Measurements from ENCODE around the gene PREX1. TPM values are rescaled to one million over a fixed set of nuclear protein-coding genes. Genes with fewer than 3 reads are reported as not detected.
"Not testable (repeated sequence)": the region's sequence is repeated elsewhere in the genome, so short reads cannot be mapped to it uniquely, and the experiment has no call there.

PREX1 gene
- total RNA-seq, 1 donor from 2014 or later, result 68.2 TPM

GRCh38 chr20:48826883-48827771 is 672 bp downstream of the PREX1 start:
- peaks cover 4% of the 10 kb centered on the region for H3K27me3 Mint-ChIP-seq (ENCODE audit: insufficient read depth)
- H3K27ac Mint-ChIP-seq, result peak overlapping the region; percentile 98
- peak; percentile 19 for DNase-seq (ENCODE audit: low spot score)
- H3K9me3 Mint-ChIP-seq, result no peaks in the 10 kb centered on the region
- intact Hi-C loops (cut with micrococcal nuclease), result loop anchor here (5.0 kb wide), 1 partner anchor 220 kb away; the partner anchor contains the start of gene CSE1L
- H3K4me1 Mint-ChIP-seq (ENCODE audit: low read depth), result peaks cover 56% of the 10 kb centered on the region
- H3K4me3 Mint-ChIP-seq, result peak overlapping the region; percentile 97
- H3K36me3 Mint-ChIP-seq (ENCODE audit: low read depth), result peaks cover 4% of the 10 kb centered on the region

- Mint-ChIP-seq H3K27ac (peak overlapping the region; percentile 98), H3K4me1 (ENCODE audit: low read depth) (peaks cover 57% of the 10 kb centered on the region), H3K4me3 (peak overlapping the region; percentile 97)
- intact Hi-C loops (cut with micrococcal nuclease), result loop anchor here (5.0 kb wide), 1 partner anchor 221 kb away; the partner anchor contains the start of gene CSE1L
- H3K9me3 Mint-ChIP-seq; DNase-seq (ENCODE audit: low spot score); H3K27me3 Mint-ChIP-seq (ENCODE audit: insufficient read depth); H3K36me3 Mint-ChIP-seq (ENCODE audit: low read depth): not testable (repeated sequence)
Observed at GRCh38 chr20:48826480-48826879, 1.3 kb downstream of the PREX1 start.

- peaks cover 6% of the 10 kb centered on the region for H3K36me3 Mint-ChIP-seq (ENCODE audit: low read depth)
- peak overlapping the region; percentile 97 for H3K4me3 Mint-ChIP-seq
- intact Hi-C loops (cut with micrococcal nuclease), result loop anchor here (5.0 kb wide), 1 partner anchor 221 kb away; the partner anchor contains the start of gene CSE1L
- peaks cover 61% of the 10 kb centered on the region for H3K4me1 Mint-ChIP-seq (ENCODE audit: low read depth)
- peaks cover 4% of the 10 kb centered on the region for H3K27me3 Mint-ChIP-seq (ENCODE audit: insufficient read depth)
- DNase-seq (ENCODE audit: low spot score), result no peak
- H3K27ac Mint-ChIP-seq, result peak overlapping the region; percentile 98
- no peaks in the 10 kb centered on the region for H3K9me3 Mint-ChIP-seq
Observed at GRCh38 chr20:48826069-48826468, 1.7 kb downstream of the PREX1 start.

- DNase-seq (ENCODE audit: low spot score), result no peak
- Mint-ChIP-seq H3K36me3 (ENCODE audit: low read depth) (peaks cover 6% of the 10 kb centered on the region), H3K27ac (peak overlapping the region; percentile 98), H3K4me1 (ENCODE audit: low read depth) (peaks cover 67% of the 10 kb centered on the region), H3K4me3 (peak overlapping the region; percentile 97), H3K27me3 (ENCODE audit: insufficient read depth) (peaks cover 4% of the 10 kb centered on the region), H3K9me3 (no peaks in the 10 kb centered on the region)
- intact Hi-C loops (cut with micrococcal nuclease), result loop anchor here (1.0 to 5.0 kb wide), 3 partner anchors 80 to 451 kb away; partner anchors contain the start of gene CSE1L
Observed at GRCh38 chr20:48825566-48825920, 2.3 kb downstream of the PREX1 start.

GRCh38 chr20:48824830-48825565 is 2.8 kb downstream of the PREX1 start:
- Mint-ChIP-seq H3K27me3 (ENCODE audit: insufficient read depth) (peaks cover 4% of the 10 kb centered on the region), H3K27ac (peak overlapping the region; percentile 98), H3K9me3 (no peaks in the 10 kb centered on the region), H3K4me1 (ENCODE audit: low read depth) (peaks cover 72% of the 10 kb centered on the region), H3K4me3 (peak overlapping the region; percentile 97), H3K36me3 (ENCODE audit: low read depth) (peaks cover 11% of the 10 kb centered on the region)
- intact Hi-C loops (cut with micrococcal nuclease), result loop anchor here (1.0 to 5.0 kb wide), 10 partner anchors 22 to 982 kb away; partner anchors contain the start of gene CSE1L
- DNase-seq (ENCODE audit: low spot score), result no peak

- peaks cover 3% of the 10 kb centered on the region for H3K27me3 Mint-ChIP-seq (ENCODE audit: insufficient read depth)
- peaks cover 17% of the 10 kb centered on the region for H3K36me3 Mint-ChIP-seq (ENCODE audit: low read depth)
- peak overlapping the region; percentile 98 for H3K27ac Mint-ChIP-seq
- H3K4me1 Mint-ChIP-seq (ENCODE audit: low read depth), result peaks cover 78% of the 10 kb centered on the region
- intact Hi-C loops (cut with micrococcal nuclease), result loop anchor here (1.0 to 5.0 kb wide), 10 partner anchors 23 to 983 kb away; partner anchors contain the start of gene ARFGEF2
- H3K9me3 Mint-ChIP-seq, result no peaks in the 10 kb centered on the region
- H3K4me3 Mint-ChIP-seq, result peak overlapping the region; percentile 97
- peak; percentile 42 for DNase-seq (ENCODE audit: low spot score)
Observed at GRCh38 chr20:48823960-48824498, 3.8 kb downstream of the PREX1 start.

- H3K36me3 Mint-ChIP-seq (ENCODE audit: low read depth), result peaks cover 20% of the 10 kb centered on the region
- H3K9me3 Mint-ChIP-seq, result no peaks in the 10 kb centered on the region
- intact Hi-C loops (cut with micrococcal nuclease), result loop anchor here (1.0 to 5.0 kb wide), 4 partner anchors 63 to 984 kb away; partner anchors contain the start of gene ARFGEF2
Observed at GRCh38 chr20:48823476-48823875, 4.3 kb downstream of the PREX1 start.

GRCh38 chr20:48822879-48823385 is 4.9 kb downstream of the PREX1 start:
- intact Hi-C loops (cut with micrococcal nuclease), result loop anchor here (1.0 to 5.0 kb wide), 4 partner anchors 62 to 984 kb away; partner anchors contain the start of gene ARFGEF2
- peaks cover 20% of the 10 kb centered on the region for H3K36me3 Mint-ChIP-seq (ENCODE audit: low read depth)
- peak; percentile 21 for DNase-seq (ENCODE audit: low spot score)
- no peaks in the 10 kb centered on the region for H3K9me3 Mint-ChIP-seq
- peak overlapping the region; percentile 97 for H3K4me3 Mint-ChIP-seq
- peak overlapping the region; percentile 98 for H3K27ac Mint-ChIP-seq
- H3K27me3 Mint-ChIP-seq (ENCODE audit: insufficient read depth), result no peaks in the 10 kb centered on the region
- H3K4me1 Mint-ChIP-seq (ENCODE audit: low read depth), result peaks cover 83% of the 10 kb centered on the region

More at GRCh38 chr20:48823476-48823875, 4.3 kb downstream of the PREX1 start:
- Mint-ChIP-seq H3K27ac (peak overlapping the region; percentile 98), H3K4me3 (peak overlapping the region; percentile 97), H3K4me1 (ENCODE audit: low read depth) (peaks cover 78% of the 10 kb centered on the region), H3K27me3 (ENCODE audit: insufficient read depth) (no peaks in the 10 kb centered on the region)
- no peak for DNase-seq (ENCODE audit: low spot score)

GRCh38 chr20:48822178-48822577 is 5.6 kb downstream of the PREX1 start:
- no peaks in the 10 kb centered on the region for H3K9me3 Mint-ChIP-seq
- intact Hi-C loops (cut with micrococcal nuclease), result loop anchor here (2.0 to 5.0 kb wide), 3 partner anchors 61 to 985 kb away; no protein-coding TSS in a partner anchor
- peak overlapping the region; percentile 63 for H3K27ac Mint-ChIP-seq
- H3K27me3 Mint-ChIP-seq (ENCODE audit: insufficient read depth), result no peaks in the 10 kb centered on the region
- peaks cover 90% of the 10 kb centered on the region for H3K4me1 Mint-ChIP-seq (ENCODE audit: low read depth)
- H3K4me3 Mint-ChIP-seq, result peak overlapping the region; percentile 47
- H3K36me3 Mint-ChIP-seq (ENCODE audit: low read depth), result peaks cover 25% of the 10 kb centered on the region
- DNase-seq (ENCODE audit: low spot score), result no peak

GRCh38 chr20:48821261-48821920 is 6.4 kb downstream of the PREX1 start:
- peak overlapping the region; percentile 63 for H3K27ac Mint-ChIP-seq
- H3K4me1 Mint-ChIP-seq (ENCODE audit: low read depth), result peaks cover 98% of the 10 kb centered on the region
- H3K27me3 Mint-ChIP-seq (ENCODE audit: insufficient read depth), result no peaks in the 10 kb centered on the region
- intact Hi-C loops (cut with micrococcal nuclease), result loop anchor here (5.0 kb wide), 2 partner anchors 104 to 986 kb away; no protein-coding TSS in a partner anchor
- DNase-seq (ENCODE audit: low spot score), result no peak
- no peaks in the 10 kb centered on the region for H3K9me3 Mint-ChIP-seq
- peak overlapping the region; percentile 47 for H3K4me3 Mint-ChIP-seq
- H3K36me3 Mint-ChIP-seq (ENCODE audit: low read depth), result peaks cover 30% of the 10 kb centered on the region

- peaks cover 30% of the 10 kb centered on the region for H3K36me3 Mint-ChIP-seq (ENCODE audit: low read depth)
- H3K9me3 Mint-ChIP-seq, result no peaks in the 10 kb centered on the region
- H3K27me3 Mint-ChIP-seq (ENCODE audit: insufficient read depth), result no peaks in the 10 kb centered on the region
- H3K4me3 Mint-ChIP-seq, result no peak overlapping the region
- peaks cover 93% of the 10 kb centered on the region for H3K4me1 Mint-ChIP-seq (ENCODE audit: low read depth)
- intact Hi-C loops (cut with micrococcal nuclease), result loop anchor here (5.0 kb wide), 2 partner anchors 103 to 987 kb away; no protein-coding TSS in a partner anchor
- peak overlapping the region; percentile 96 for H3K27ac Mint-ChIP-seq
- DNase-seq (ENCODE audit: low spot score), result no peak
Observed at GRCh38 chr20:48820649-48820973, 7.2 kb downstream of the PREX1 start.
